GM21619 (cell line): ENCODE results near the gene STX10.

Experiments
- ATAC-seq: cut with Tn5 transposase; IDR thresholded peaks from one replicate; pipeline ENCODE4 v1.9.1; 2021; ENCODE audit not compliant: unreplicated experiment

The STX10 gene

DNA sequence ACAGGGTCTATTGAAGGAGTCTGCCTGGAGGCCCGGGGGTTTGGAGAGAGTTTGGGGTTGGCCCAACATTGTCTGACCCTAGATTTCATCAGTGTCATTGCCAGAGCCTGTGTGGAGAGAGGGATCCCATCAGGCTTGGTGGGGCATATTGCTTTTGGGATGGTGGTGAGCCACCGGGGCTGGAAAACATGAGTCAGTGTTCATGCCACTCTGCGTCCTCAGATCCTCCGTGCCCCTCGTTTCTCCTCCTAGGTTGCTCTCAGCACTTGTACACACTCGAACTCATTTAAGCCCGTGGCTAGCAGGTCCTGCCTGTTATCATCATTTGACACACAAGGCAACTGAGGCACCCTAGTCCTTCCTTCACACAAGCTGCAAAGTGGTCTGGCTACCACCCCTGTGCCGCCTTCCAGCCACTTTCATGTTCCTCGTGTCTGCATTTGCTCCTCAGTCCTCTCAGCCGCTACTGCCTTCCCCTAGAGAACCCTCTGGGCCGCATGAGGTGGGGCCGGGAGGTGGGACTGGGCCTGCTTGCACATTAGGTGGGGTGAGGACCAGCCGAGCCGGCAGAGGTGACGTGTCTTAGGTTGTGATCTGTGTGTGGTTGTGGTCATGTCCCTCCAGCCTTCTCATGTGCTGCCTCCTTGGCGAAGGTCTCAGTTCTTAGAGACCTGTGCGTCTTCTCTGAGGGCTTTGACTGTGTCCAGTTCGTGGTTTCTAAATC, 28.5 kb downstream of the STX10 start:
- no peak for ATAC-seq

GRCh38 chr19:13120817-13121216, 29.4 kb downstream of the STX10 start:
- ATAC-seq: no peak

DNA sequence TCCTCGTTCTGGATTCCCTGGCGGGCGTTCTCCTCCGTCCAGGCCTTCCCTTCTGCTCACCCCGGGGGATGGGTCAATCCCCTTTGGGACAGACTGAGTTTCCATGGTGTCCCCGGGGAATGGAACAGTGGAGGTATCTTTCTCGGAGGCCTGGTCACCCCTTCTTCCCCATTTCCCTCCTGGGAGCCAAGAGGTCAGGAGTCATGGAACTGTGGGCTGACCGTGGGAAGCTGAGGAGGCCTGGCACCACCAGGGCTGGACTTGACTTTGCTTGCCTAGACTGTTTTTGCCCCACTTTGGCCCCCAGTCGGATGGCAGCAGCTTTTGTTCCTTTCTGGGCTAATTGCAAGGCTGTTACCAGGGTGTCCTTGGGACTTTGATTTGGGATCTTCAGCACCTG, 30.1 kb downstream of the STX10 start:
- ATAC-seq: no peak

DNA sequence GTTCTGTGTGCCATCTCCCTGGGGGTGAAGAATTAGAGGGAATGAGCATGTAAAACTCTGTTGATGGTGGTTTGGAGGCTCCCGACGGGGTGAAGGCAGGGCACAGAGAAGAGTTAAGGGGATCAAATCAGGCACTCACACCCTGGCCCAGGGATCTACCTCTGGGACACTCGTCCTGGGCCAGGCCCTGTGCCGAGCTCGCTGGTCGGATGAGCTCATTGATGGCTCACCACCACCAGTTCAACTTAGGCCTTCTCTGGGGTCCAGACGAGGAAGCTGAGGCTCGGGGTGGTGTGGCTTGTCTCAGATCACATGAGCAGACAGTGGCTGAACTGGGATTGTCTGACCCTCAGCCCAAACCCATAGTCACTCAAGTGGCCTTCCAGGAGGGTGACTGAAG, 30.5 kb downstream of the STX10 start:
- no peak for ATAC-seq

GRCh38 chr19:13118424-13119193, 31.6 kb downstream of the STX10 start:
- no peak for ATAC-seq

DNA sequence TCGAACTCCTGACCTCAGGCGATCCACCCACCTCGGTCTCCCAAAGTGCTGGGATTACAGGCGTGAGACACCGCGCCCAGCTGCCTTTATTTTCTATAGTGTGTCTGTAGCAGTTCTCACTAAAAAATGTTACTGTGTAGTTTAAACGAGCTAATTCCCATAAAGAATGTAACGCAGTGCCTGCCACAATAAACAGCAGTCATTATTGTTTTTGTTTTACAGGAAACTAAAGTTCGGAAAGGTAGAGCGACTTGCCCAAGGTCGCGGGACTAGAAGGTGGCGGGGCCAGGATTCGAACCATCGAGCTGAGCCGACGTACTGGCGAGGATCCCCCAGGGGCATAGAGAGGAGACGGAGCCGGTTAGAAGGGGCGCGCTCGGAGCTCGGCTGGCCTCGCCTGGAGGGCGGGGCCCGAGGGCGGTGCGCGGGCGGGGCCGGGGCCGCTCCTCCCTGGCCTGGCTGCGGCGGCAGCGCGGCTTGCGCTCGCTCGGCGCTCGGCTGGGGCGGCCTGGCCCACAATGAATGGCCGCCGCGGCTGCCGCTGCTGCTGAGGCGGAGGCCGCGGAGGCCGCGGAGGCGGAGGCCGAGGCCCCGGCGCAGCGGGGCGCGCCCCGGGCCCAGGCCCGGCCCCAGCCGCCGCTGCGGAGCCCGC, 32.3 kb downstream of the STX10 start, which contains the start of gene NACC1:
TSS of gene NACC1 (plus strand) at position 493 of the 652 bp plus-strand sequence. CDS start 16,944 bp downstream, outside the sequence.
- peak; percentile 51 for ATAC-seq

GRCh38 chr19:13117176-13117771, 32.9 kb downstream of the STX10 start:
- peak; percentile 12 for ATAC-seq

DNA sequence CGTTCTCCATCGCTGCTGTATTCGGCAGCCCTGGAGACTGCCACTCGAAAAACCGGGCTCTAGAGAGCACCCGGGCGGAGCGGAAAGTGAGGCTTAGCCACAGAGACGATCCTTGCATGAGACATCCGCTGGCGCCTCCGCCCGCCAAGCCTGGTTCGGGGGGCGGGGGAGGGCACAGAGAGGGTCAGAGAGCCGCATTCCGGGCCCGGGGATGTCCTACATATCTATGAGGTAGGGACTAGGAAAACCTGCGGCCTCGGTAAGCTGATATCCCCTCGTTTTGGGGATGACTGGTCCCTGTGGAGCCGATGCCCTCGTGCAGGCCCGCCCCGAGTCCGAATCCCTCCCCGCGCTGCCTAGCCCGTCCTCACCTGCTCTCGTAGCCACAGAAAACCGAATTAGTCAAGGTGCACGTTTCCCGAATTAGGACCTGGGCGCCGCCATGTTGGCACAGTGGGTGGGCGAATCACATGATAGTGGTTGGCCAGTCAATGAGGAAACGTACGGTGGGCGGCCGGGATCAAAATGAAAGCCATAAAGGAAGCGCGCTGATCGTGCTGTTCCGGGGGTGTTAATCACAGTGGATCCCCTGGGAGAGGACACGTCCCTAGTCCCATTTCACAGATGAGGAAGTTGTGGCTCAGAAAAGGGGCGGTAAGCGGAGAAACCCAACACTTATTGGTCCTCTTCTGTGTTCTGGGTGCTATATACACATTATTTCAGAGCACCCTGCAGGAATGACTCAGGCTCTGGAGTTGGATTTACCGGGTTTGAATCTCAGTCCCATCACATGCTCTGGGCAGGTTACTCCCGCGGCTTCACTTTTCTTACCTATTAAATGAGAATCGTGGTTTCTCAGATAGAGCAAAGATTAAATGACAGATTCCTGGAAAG, 33.6 kb downstream of the STX10 start, which contains the start of gene TRMT1:
TSS of gene TRMT1 (minus strand) at position 459 of the 894 bp plus-strand sequence. CDS start at position 118, 341 bp downstream.
- ATAC-seq: peak; percentile 34

DNA sequence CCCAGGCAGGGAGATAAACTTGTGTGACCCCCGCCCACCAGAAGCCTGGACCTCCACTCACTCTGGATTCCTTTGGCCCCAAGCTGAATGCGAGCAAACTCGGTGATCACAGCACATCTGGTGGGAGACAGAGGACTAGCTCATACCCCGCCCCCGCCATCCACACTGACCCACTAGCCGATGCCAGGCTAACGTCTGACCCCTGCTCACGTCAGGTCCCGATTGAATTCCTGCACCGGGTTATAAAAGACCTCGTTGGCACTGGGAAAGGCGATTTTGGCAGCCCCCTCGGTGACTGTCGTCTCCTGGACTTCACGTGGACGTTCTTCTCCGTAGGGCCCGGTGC, 34.3 kb downstream of the STX10 start:
- ATAC-seq: no peak

DNA sequence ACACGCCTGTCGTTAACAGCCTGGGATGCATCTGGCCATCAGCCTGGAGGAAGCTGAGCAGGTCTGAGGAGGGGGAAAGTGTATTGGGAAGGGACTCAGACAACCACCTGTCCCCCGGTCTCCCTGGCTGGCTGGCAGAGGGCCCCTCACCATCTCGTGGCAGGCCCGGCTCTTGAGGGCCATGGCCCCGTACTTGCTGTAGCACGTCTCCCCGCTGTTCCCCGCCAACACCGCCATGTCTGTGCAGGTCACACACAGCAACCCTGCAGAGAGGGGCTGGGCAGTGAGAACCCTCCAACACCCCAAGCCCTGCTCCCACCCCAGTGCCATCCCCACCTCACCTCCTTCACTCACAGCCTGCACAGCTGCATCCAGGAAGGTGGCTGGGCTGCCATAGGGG, 37.6 kb downstream of the STX10 start:
- ATAC-seq: no peak

DNA sequence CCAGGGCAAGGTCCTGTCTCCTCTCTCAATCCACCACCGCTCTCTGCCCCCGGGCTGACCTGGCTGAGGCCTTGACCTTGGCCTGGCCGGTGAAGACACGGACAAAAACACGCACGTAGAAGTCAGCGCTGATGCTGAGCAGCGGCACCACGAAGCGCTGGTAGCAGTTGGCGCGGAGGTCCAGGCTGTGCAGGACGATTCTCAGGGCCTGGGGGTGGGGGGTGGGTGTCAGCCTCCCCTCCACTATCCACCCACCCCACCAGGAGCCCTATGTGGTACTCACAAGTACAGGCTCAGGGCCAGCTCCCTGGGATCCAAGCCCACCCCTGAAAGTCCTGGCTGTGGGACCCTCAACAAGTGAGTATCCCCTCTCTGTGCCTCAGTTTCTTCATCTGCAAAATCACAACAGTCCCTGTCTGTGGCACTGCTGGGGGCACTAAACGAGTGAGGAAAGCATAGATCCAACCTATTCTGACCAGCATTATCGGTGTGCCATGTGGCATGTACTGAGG, 40.0 kb downstream of the STX10 start:
- ATAC-seq: no peak

GRCh38 chr19:13109361-13110098, 40.6 kb downstream of the STX10 start:
- no peak for ATAC-seq

- no peak for ATAC-seq
Observed at GRCh38 chr19:13104848-13105711, 45.1 kb downstream of the STX10 start.

DNA sequence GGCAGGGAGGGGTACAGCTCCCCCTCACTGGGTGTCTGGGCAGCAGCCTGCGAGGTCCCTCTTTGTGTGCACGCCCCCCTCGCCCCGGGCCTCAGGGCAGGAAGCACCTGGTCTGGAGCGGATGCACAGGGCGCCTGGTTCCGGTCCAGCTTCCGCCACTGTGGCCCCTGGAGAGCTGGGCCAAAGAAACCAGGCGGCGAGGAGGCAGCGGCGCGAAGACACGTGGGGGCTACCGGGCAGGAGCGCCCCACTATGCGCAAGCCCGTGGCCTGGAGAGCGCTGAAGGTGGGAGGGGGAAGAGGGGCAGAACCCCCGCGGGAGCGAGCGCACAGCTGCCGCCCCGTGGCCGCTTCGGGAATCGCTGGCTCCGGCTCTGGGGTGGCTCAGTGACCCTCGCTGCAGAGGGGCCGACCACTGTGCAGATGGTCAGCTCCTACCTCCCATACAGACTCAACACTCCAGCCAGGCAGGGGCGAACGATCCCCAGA, 45.8 kb downstream of the STX10 start:
- ATAC-seq: no peak

- no peak for ATAC-seq
Observed at GRCh38 chr19:13103581-13104359, 46.4 kb downstream of the STX10 start.

DNA sequence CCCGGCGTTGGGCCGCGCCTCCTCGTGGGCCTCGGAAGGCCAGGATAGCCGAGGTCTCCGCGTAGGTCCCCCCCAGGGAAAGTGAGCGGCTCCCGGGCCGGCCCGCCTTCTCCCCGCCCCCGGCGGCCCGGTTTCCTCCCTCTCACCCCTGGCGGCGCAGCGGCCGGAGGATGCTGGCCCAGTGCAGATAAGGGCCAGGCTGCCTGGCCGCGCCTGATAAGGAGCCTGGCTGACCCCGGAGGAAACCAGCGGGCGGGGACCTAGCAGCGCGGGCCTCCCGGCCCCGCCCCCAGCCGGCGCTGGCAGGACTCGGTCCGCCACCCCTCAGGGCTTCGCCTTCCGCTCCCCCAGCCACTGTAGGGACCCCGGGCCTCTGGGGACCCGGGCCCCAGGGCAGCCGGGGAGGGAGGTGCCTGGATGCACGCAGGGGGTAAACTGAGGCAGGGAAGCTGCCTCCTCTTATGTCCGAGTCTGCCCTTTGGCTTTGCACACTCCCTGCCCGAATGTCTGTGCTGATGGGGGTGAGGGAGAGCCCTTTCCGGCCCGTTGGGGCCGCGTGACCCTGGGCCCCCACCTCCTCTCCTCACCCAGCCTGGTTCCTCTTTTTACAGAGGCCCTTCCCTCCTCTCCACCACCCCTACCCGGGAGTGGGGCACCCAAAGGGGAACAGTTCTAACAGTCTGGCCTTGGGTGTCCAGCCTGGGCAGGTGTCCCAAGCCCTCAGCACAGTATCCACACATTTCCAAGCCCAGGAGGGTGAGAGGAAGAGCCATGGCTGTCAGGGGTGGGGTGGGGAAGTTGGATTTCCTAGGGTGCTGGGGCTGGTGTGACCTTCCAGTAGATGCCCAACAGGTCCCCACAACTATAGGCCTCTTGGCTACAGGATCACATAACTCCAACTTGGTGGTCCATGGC, 47.3 kb downstream of the STX10 start, which contains the start of gene LYL1:
TSS of gene LYL1 (minus strand) at position 193 of the 915 bp plus-strand sequence. CDS start 1,687 bp downstream, outside the sequence.
- ATAC-seq: peak; percentile 33

DNA sequence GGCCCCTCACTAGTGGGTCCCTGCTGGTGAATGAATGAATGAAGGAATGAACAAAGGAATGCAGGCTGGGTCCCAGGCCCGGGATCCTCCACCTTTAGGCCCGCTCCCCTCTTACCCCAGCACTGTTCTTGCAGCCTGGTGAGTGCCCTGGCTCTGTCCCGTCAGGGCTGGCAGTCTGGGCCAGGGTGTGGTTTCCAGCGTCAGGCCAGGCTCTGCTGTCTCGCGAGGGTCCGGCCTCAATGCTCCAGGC, 47.8 kb downstream of the STX10 start:
- ATAC-seq: peak; percentile 1
